Measurements from ENCODE around the gene NUDT16L1. TPM values are rescaled to one million over a fixed set of nuclear protein-coding genes. Genes with fewer than 3 reads are reported as not detected.

The NUDT16L1 gene
- total and polyA plus RNA-seq, 2 of the 13 experiments (the other 11 are each of a cell fraction or from before 2014, with no cell fraction given), result 28.0 to 40.5 TPM

GRCh38 chr16:4693296-4693955 is at the start of gene NUDT16L1 (continued):
- no peak for TF ChIP-seq HNF1A (IDR thresholded peaks at IDR 0.05; ENCODE audit: low read depth)
- 0 out of 2 replicates have a peak, but pooled peaks have one; percentile 11 for TF ChIP-seq HNF1A (CRISPR knock-in tag; IDR thresholded peaks at IDR 0.05; ENCODE audit: borderline replicate concordance)
- TF ChIP-seq POLR2A (IDR thresholded peaks at IDR 0.05; ENCODE audit: insufficient read depth in 1 of 2, low read depth in 2 of 2, low read length in 2 of 2), result peak; percentile 90 to 93
- TF ChIP-seq ZNF598 (CRISPR knock-in tag; IDR thresholded peaks at IDR 0.05; ENCODE audit: borderline replicate concordance), result no peak; the same call in 1 of the 2 replicates
- no peak for TF ChIP-seq MLLT10 (CRISPR knock-in tag; IDR thresholded peaks at IDR 0.05)
- no peak for TF ChIP-seq E2F5 (CRISPR knock-in tag; conservative IDR thresholded peaks at IDR 0.05)
- TF ChIP-seq ZMAT3 (CRISPR knock-in tag; conservative IDR thresholded peaks at IDR 0.05), result no peak
- TF ChIP-seq FOXK1 (CRISPR knock-in tag; IDR thresholded peaks at IDR 0.05; ENCODE audit: borderline replicate concordance, low read depth), result no peak
- TF ChIP-seq RFX3 (CRISPR knock-in tag; IDR thresholded peaks at IDR 0.05), result no peak
- TF ChIP-seq MTF1 (CRISPR knock-in tag; IDR thresholded peaks at IDR 0.05), result peak; percentile 99
- TF ChIP-seq SKI (IDR thresholded peaks at IDR 0.05; ENCODE audit: partially characterized antibody), result peak; percentile 61
- no peak for TF ChIP-seq MTA1 (CRISPR knock-in tag; IDR thresholded peaks at IDR 0.05; ENCODE audit: borderline replicate concordance)
- TF ChIP-seq CREB3 (CRISPR knock-in tag; IDR thresholded peaks at IDR 0.05), result no peak
- TF ChIP-seq ZEB1 (IDR thresholded peaks at IDR 0.05; ENCODE audit: insufficient replicate concordance, low read depth), result no peak
- no peak for TF ChIP-seq ZBTB10 (CRISPR knock-in tag; IDR thresholded peaks at IDR 0.05; ENCODE audit: borderline replicate concordance)
- no peak for TF ChIP-seq KAT8 (CRISPR knock-in tag; IDR thresholded peaks at IDR 0.05)
- TF ChIP-seq ZNF251 (CRISPR knock-in tag; IDR thresholded peaks at IDR 0.05), result no peak
- peak; percentile 27; the same call in 1 of the 2 replicates for TF ChIP-seq DMAP1 (CRISPR knock-in tag; IDR thresholded peaks at IDR 0.05)
- no peak; the same call in 1 of the 2 replicates for TF ChIP-seq ZNF891 (CRISPR knock-in tag; IDR thresholded peaks at IDR 0.05)
- peak; percentile 88 for TF ChIP-seq SP2 (CRISPR knock-in tag; IDR thresholded peaks at IDR 0.05)

Measured in HepG2 (cell line).